ENCODE measurements around the gene PSG3.
"Not testable (repeated sequence)": the region's sequence is repeated elsewhere in the genome, so short reads cannot be mapped to it uniquely, and the experiment has no call there.

Gene PSG3

DNA sequence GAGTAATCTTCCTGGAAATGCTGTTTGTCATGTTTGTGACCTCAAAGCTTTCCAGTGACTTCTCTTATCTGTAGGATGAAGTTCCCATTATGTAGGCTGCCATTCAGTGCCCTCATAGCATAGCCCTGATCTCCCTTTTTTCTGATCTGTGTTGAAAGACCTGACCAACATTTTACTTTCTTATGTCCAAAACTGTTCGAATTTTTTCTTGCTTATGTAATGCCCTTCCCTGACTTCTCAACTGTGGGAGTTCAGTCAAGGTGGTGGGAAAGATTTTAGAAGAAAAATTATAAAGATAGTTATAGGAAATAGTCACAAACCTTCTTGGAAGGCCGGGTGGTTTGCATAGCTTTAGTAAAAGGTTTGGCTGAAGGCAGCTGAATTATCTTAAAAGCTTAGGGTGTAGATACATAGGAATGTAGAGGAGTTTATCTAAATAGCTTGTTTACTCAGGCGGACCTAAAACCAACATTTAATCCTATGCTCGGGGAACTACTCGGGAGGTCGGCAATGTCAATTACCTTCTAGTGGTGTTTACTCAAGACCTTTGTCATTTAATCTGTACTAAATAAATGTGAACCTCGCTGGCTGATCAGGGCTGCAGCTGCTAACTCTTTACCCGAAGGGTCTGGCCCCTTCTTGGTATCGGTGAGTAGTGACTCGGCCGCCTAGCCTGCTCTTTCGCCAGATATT is 44.3 kb downstream of the PSG3 start:
- DNase-seq (ENCODE audit: low read depth): no peak

DNA sequence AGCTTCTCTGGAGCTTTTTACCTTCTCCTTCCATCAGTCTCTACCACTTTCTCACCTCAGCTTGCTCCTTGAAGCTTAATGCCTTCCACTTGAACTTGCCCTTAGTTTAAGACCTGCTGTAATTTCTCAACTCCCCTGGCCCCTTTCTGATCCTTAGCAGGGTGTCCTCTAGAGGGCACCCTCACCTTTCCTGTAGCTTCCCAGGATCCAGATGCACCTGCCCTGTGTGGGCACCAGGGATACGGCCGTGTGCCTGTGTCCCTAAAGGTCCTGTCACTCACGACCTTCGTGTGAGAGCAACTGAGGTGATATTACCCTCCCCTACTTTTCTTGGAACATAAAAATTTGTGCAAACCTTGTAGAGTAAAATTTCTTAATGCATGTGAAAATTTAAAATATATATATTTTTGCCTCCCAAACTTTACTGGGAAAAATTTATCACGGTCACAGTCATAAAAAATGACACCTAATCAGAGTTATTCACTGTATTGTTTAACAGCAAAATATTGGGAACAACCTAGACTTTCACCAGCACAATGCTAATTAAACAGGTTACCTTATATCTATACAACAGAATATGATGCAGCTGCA is 46.4 kb downstream of the PSG3 start:
- no peak for DNase-seq (ENCODE audit: low read depth)

DNA sequence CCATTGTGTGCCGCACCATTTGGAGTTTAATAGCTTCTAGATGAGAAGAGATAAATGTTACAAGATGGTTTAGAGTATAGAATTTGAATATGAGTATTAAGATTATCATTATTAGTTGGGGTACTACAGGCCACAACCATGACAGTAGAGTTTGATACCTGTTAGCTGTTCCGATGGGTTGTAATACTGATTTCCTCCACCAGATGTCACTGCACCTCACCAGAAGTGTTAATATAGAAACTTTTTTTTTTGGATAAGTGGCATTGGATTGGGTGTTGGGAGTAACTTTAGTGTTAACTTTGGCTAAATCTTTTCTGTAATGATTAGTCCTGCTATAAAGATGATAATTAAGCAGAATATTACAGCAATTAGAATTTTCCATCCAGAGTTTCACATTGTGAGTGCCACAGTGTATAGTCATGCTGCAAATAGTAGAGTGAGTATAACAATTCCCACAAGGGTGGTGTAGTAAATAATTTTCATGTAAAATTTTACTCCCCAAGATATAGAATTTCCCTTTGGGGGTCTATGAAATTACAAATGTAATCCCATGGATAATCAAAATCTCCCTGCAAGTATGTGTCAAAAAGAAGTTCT is 56.3 kb downstream of the PSG3 start:
- peak; percentile 4 for DNase-seq (ENCODE audit: low read depth)

DNA sequence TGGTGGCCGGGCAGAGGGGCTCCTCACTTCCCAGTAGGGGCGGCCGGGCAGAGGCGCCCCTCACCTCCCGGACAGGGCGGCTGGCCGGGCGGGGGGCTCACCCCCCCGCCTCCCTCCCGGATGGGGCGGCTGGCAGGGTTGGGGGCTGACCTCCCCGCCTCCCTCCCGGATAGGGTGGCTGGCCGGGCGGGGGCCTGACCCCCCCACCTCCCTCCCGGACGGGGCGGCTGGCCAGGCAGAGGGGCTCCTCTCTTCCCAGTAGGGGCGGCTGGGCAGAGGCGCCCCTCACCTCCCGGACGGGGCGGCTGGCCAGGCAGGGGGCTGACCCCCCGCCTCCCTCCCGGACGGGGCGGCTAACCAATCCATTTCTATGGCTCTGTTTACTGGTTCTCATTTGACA is 64.0 kb downstream of the PSG3 start:
- not testable (repeated sequence) for DNase-seq (ENCODE audit: low read depth)

DNA sequence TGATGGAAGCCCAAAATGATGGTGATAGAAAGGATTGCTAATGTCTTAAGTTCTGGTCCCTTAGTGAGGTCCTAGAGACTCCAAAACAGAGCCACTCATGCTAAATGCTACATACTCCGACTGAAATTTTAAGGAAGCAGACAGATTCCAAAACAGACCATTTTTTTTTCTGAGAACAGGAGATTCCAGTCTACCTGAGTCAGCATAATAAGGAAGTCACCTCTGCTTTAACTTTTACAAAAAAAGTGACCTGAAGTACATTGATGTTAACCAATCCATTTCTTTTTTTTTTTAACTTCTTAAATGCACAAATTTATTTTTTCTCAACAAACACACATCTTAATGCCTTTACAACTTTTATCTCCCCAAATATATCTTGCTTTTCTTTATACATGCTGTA is 65.7 kb downstream of the PSG3 start:
- not testable (repeated sequence) for DNase-seq (ENCODE audit: low read depth)
